ENCODE measurements around the gene KRT6B.

The KRT6B gene

GRCh38 chr12:52436000-52436827, 15.7 kb downstream of the KRT6B start:
- no peak for TF ChIP-seq CTCF (IDR thresholded peaks at IDR 0.05; ENCODE audit: low read depth, low read length, missing control alignments)
- DNase-seq (ENCODE audit: low read depth): no peak
- H3K4me3 ChIP-seq (ENCODE audit: low read depth, low read length): no peak overlapping the region

DNA sequence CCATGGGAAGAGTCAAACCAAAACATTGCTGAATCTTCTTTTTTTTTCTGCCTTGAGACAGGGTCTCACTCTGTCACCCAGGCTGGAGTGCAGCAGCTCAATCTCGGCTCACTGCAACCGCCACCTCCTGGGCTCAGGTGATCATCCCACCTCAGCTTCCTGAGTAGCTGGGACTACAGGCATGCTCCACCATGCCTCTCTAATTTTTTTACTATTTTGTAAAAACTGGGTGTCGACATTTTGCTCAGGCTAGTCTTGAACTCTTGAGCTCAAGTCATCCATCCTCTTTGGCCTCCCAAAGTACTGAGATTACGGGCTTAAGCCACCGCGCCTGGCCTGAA, 16.3 kb downstream of the KRT6B start:
- TF ChIP-seq CTCF (IDR thresholded peaks at IDR 0.05; ENCODE audit: low read depth, low read length, missing control alignments): no peak
- no peak overlapping the region for H3K4me3 ChIP-seq (ENCODE audit: low read depth, low read length)
- no peak for DNase-seq (ENCODE audit: low read depth)

DNA sequence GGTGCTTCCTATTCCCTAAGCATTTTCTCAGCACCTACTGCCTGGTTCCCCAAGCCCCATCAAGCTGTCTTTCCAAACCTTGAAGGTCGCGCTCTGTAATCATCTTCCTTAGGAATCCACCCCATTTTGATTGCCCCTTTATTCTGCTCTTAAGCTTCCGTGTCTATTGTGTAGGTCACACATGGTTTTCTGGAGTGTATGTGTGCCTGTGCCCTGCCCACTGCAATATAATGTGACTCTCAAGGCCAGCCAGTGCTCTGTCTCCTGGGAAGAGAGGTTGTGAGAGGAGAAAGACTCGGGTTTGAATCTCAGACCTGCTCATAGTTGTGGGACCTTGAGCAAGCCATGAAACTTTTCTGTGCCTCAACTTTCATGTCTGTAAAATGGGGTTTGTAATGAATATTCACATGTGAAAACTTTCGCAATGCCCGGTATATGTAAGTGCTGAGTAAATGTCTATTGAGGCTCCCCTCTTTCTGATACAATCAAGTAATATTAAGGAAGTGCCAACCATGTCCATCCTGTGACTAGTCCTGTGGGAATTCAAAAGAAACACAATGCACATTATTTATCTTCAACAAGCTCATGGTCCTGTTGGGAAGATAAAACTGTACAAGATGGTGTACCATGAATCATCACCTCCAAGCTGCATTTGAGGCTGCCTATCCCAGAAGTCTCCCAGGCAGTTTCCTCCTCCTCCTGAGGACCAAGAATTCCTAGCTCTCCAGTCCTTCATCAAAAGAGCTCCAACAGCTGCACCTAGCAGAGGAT, 17.0 kb downstream of the KRT6B start:
- TF ChIP-seq CTCF (IDR thresholded peaks at IDR 0.05; ENCODE audit: low read depth, low read length, missing control alignments): no peak
- H3K4me3 ChIP-seq (ENCODE audit: low read depth, low read length): no peak overlapping the region
- DNase-seq (ENCODE audit: low read depth): no peak

DNA sequence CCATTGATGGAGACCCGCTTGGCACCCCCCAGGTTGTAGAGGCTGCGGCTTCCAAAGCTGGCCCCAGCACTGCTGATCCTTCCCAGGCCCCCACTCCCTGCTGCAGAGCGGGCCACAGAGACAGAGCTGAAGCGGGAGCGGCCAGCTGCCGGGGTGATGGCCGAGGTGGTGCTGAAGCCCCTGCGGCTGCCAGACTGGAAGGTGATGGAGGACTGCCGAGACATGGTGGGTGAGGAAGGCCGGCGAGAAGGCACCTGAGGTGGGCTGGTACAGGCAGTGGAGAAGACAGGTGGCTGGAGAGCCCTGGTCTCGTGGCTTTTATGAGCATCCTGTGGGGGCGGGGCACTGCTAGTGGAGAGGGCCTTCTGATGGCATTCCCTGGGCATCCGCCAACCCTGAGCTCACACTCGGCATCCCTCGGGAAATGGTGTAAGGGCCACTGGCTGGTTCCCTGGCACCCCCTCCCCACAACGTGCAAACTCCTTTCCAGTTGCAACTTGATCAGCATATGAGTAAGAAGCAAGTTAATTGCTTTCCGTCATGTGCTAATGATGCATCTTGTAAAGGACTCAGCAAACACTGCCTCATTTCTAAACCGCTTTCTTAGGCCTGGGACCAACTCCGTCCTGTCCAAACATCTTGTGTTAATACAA, 17.7 kb downstream of the KRT6B start, which contains the start of gene KRT75:
KRT75 (minus strand) TSS at position 291 of the 653 bp plus-strand sequence; CDS start at position 224, 67 bp downstream.
- DNase-seq (ENCODE audit: low read depth): no peak
- no peak for TF ChIP-seq CTCF (IDR thresholded peaks at IDR 0.05; ENCODE audit: low read depth, low read length, missing control alignments)
- H3K4me3 ChIP-seq (ENCODE audit: low read depth, low read length): no peak within 1 kb of the TSS

GRCh38 chr12:52433501-52434080, 18.4 kb downstream of the KRT6B start:
- no peak overlapping the region for H3K4me3 ChIP-seq (ENCODE audit: low read depth, low read length)
- DNase-seq (ENCODE audit: low read depth): no peak
- no peak for TF ChIP-seq CTCF (IDR thresholded peaks at IDR 0.05; ENCODE audit: low read depth, low read length, missing control alignments)

GRCh38 chr12:52432559-52433207, 19.3 kb downstream of the KRT6B start:
- H3K4me3 ChIP-seq (ENCODE audit: low read depth, low read length): no peak overlapping the region
- no peak for DNase-seq (ENCODE audit: low read depth)
- TF ChIP-seq CTCF (IDR thresholded peaks at IDR 0.05; ENCODE audit: low read depth, low read length, missing control alignments): no peak

Data from GM12864 (cell line).